SK-N-MC (cell line): ENCODE results near the gene PAK4.
"Not testable (repeated sequence)": the region's sequence is repeated elsewhere in the genome, so short reads cannot be mapped to it uniquely, and the experiment has no call there.

ENCODE experiments used
- DNase-seq: peaks from one replicate; pipeline ENCODE4 v3.0.0-alpha.2; 2011; ENCODE audit warnings: low read depth, low spot score
- H3K27ac ChIP-seq: fragments of 200-600 bp; sonication (generic); 2 replicates; pipeline ENCODE4 v1.5.1; 2016; ENCODE audit warnings: mixed run types
- H3K36me3 ChIP-seq: fragments of 200-600 bp; sonication (generic); 2 replicates; pipeline ENCODE4 v1.6.1; 2017; ENCODE audit warnings: antibody characterized with exemption, low read length, mixed read lengths; ENCODE audit not compliant: insufficient read depth
- H3K4me3 ChIP-seq: fragments of 200-600 bp; sonication (generic); 2 replicates; pipeline ENCODE4 v1.5.1; 2016
- H3K9ac ChIP-seq: fragments of 200-600 bp; sonication (generic); 2 replicates; pipeline ENCODE4 v1.8.0; 2017; ENCODE audit warnings: mixed run types, mixed read lengths; ENCODE audit not compliant: insufficient read length
- H3K9me3 ChIP-seq: fragments of 200-600 bp; sonication (generic); 2 replicates; pipeline ENCODE4 v1.6.1; 2017; ENCODE audit warnings: low read depth, mild to moderate bottlenecking, antibody characterized with exemption, low read length, moderate library complexity, mixed read lengths
- EZH2 ChIP-seq: fragments of 200-600 bp; sonication (generic); IDR thresholded peaks from one replicate; pipeline ENCODE4 v1.6.1; 2017; ENCODE audit warnings: antibody characterized with exemption
- FOXP2 ChIP-seq: optimal IDR thresholded peaks from 2 replicates; pipeline ENCODE3; 2011; ENCODE audit warnings: mild to moderate bottlenecking, moderate library complexity; ENCODE audit not compliant: insufficient read depth; ENCODE audit errors: extremely low read length, control extremely low read depth
- POLR2AphosphoS5 ChIP-seq: IDR thresholded peaks from 2 replicates; pipeline ENCODE4 v1.6.1; 2012; ENCODE audit warnings: mild to moderate bottlenecking, low read depth, low read length, borderline replicate concordance

PAK4 gene

DNA sequence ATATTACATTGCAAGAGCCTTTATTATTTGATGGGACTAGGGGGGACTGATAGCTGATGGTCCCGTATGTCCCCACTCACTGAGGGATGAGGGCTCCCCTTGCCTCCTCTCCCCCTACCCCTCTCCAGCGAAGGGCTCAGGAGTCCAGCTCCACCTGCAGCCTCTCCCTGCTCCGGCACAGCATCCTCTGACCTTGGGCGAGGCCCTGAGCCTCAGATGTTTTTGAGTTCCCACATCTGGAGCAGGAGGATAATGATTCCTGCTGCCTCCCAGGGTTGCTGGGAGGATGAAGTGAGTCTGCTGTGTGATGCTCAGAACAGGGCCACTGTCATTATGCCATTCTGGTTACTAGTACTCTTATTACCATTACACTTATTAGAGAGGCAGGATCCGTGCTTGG is 15.0 kb downstream of the PAK4 start:
- no peak overlapping the region for H3K4me3 ChIP-seq
- H3K27ac ChIP-seq = no peak overlapping the region
- H3K36me3 ChIP-seq = no peaks in the 10 kb centered on the region
- TF ChIP-seq EZH2 (no peak), FOXP2 (no peak), POLR2AphosphoS5 (no peak)
- no peaks in the 10 kb centered on the region for H3K9me3 ChIP-seq
- no peak overlapping the region for H3K9ac ChIP-seq
- no peak for DNase-seq

DNA sequence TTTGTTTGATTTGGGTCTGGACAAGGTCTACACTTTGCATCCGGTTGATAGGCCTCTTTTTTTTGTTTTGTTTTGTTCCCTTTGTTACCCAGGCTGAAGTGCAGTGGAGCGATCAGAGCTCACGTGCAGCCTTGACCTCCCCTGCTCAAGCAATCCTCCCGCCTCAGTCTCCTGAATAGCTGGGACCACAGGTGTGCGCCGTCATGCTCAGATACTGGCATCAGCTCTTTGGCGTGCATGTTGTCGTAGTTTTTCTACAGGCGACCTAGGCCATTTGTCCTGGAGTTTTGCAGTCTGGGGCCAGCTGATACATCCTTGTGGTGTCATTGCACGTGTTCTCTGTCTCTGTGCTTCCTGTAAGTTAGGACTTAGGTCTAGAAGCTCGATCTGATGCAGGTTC is 16.3 kb downstream of the PAK4 start:
- DNase-seq = no peak
- H3K9me3 ChIP-seq = no peaks in the 10 kb centered on the region
- no peaks in the 10 kb centered on the region for H3K36me3 ChIP-seq
- no peak overlapping the region for H3K4me3 ChIP-seq
- H3K27ac ChIP-seq = no peak overlapping the region
- no peak overlapping the region for H3K9ac ChIP-seq
- TF ChIP-seq POLR2AphosphoS5 = no peak
- no peak for TF ChIP-seq FOXP2
- TF ChIP-seq EZH2 = no peak

DNA sequence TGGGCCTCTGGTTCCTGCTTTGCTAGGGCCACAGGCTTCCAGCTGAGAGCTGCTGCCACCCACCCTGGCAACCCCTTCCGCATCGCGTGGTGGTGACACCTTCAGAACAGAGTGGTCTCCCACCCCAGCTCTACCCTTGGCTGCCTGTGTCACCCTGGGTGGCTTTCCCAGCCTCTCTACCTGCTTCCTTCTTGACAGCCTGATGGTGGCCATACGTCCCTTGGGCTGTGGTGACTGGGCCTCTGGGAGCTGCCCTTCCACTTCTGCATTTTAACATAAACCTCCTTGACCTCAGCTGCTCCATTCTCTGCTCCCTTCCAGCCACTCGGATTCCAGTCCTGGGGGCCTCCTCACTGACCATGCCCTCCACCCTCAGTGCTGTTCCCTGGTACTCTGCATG is 17.0 kb downstream of the PAK4 start:
- Histone ChIP-seq H3K9me3 (no peaks in the 10 kb centered on the region), H3K36me3 (no peaks in the 10 kb centered on the region), H3K9ac (no peak overlapping the region), H3K27ac (no peak overlapping the region), H3K4me3 (no peak overlapping the region)
- no peak for TF ChIP-seq FOXP2
- no peak for TF ChIP-seq POLR2AphosphoS5
- TF ChIP-seq EZH2 = no peak
- no peak for DNase-seq

DNA sequence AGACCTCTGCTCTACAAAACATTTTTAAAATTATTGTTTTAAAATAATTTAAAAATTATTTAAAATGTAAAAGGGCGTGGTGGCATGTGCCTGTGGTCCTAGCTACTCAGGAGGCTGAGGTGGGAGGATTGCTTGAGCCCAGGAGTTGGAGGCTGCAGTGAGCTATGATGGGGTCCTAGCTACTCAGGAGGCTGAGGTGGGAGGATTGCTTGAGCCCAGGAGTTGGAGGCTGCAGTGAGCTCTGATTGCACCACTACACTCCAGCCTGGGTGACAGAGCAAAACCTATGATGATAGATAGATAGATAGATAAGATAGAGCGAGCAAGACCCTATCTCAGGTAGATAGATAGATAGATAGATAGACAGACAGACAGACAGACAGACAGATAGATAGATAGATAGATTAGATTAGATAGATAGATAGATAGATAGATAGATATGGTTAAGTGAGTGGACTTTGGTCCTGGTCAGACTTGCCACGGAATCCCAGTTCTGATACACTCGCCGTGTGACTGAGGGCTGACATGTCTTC is 18.2 kb downstream of the PAK4 start:
- not testable (repeated sequence) for H3K27ac ChIP-seq, H3K4me3 ChIP-seq, H3K36me3 ChIP-seq, DNase-seq, H3K9ac ChIP-seq, H3K9me3 ChIP-seq

DNA sequence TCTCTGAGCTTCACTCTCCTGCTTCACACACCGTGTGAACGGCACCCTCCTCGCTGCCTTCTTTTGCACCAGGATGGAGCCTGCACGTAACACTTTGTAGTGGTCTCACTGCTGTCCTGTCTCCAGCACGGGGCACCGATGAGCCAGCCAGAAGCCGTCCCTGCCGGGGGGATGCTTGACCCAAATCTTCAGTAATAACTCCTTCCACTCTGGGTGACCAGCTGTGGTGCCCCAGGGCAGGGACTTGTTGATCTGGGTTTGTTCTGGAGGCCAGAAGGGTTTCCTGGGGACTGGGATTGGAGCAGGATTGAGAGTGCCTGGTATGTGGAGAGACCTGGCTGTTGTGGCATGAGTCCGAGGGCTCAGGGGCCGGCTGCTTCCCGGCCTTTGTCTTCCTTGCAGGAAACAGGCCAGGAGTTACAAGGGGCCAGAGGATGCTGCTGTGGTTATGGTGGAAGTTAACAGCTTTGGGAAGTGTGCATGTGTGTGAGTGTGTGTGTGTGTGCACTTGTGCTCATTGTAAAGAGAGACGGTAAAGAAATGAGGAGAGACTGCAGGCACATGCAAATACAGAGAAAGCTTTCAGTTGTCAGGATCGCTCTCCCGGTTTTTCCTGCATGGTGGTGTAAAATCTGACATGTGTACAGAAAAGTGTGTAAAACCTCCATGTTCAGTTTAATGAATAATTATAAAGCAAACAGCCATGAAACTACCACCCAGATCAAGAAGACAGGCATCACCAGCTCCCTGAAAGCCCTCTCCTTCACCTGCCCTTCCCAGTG is 18.9 kb downstream of the PAK4 start:
- H3K36me3 ChIP-seq = peaks cover 6% of the 10 kb centered on the region; the same call in 1 of the 2 replicates
- peaks cover 2% of the 10 kb centered on the region; the same call in 1 of the 2 replicates for H3K9me3 ChIP-seq
- no peak for DNase-seq
- TF ChIP-seq POLR2AphosphoS5 = no peak
- no peak for TF ChIP-seq EZH2
- no peak for TF ChIP-seq FOXP2
- no peak overlapping the region for H3K27ac ChIP-seq
- H3K9ac ChIP-seq = no peak overlapping the region
- no peak overlapping the region for H3K4me3 ChIP-seq

DNA sequence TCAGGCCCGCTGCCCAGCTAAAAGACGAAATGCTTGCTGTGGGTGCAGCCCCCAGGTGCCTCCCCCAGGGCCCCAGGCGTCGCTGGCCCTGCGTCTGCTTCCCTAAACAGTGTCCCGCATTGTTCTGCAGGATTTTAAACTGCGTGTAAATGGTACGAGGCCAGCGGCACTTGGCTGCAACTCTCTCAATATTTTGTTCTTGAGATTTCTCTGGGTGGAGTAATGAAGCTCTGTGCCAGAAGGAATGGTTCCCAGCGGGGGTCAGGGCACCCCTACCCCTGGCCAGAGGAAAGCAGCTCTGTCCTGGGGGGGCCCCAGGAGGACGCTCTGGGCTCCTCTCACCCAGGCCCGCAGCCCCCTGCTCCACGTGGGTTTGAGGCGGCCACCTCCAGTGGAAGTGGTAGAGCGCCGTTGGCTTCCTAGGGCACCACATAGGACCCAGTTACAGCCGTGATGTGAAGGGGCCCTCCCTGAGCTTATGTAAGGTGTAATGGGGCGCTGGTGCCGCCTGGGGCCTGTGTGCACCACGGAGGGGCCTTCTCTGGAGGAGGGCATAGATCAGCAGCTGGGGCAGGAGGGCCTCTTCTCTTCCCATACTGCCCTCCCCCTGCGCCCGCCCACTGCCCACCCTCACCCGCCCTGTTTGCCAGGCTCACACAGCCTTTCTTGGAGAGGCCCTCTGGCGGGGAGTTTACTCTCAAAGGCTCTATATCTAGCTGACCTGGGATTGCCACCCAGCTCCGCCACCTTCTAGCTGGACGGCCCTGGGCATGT is 19.8 kb downstream of the PAK4 start:
- H3K36me3 ChIP-seq = peaks cover 6% of the 10 kb centered on the region; the same call in 1 of the 2 replicates
- peaks cover 2% of the 10 kb centered on the region; the same call in 1 of the 2 replicates for H3K9me3 ChIP-seq
- H3K27ac ChIP-seq = no peak overlapping the region
- H3K9ac ChIP-seq = no peak overlapping the region
- DNase-seq = no peak
- TF ChIP-seq POLR2AphosphoS5 = no peak
- no peak for TF ChIP-seq FOXP2
- TF ChIP-seq EZH2 = no peak
- H3K4me3 ChIP-seq = no peak overlapping the region

DNA sequence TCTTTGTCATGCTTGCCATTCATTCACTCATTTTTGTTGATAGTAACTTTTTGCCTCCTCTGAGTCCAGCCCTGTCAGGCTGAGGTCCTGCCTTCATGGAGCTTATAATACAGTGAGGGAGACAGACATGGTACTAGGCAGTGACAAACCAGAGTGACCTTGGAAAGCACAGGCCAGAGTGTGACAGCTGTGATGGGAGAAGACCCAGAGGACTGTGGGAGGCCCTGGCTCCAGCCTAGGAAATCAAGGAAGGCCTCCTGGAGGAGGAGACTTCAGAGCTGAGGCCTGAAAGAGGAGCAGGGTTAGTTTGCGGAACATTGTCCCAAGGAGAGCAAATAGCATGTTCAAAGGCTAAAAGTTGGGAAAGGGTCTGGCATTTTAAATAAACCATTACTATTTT is 20.5 kb downstream of the PAK4 start:
- H3K27ac ChIP-seq = no peak overlapping the region
- peaks cover 2% of the 10 kb centered on the region; the same call in 1 of the 2 replicates for H3K9me3 ChIP-seq
- no peak for TF ChIP-seq FOXP2
- no peak for TF ChIP-seq POLR2AphosphoS5
- no peak for TF ChIP-seq EZH2
- no peak overlapping the region for H3K9ac ChIP-seq
- no peak for DNase-seq
- H3K36me3 ChIP-seq = peaks cover 6% of the 10 kb centered on the region; the same call in 1 of the 2 replicates
- no peak overlapping the region for H3K4me3 ChIP-seq

DNA sequence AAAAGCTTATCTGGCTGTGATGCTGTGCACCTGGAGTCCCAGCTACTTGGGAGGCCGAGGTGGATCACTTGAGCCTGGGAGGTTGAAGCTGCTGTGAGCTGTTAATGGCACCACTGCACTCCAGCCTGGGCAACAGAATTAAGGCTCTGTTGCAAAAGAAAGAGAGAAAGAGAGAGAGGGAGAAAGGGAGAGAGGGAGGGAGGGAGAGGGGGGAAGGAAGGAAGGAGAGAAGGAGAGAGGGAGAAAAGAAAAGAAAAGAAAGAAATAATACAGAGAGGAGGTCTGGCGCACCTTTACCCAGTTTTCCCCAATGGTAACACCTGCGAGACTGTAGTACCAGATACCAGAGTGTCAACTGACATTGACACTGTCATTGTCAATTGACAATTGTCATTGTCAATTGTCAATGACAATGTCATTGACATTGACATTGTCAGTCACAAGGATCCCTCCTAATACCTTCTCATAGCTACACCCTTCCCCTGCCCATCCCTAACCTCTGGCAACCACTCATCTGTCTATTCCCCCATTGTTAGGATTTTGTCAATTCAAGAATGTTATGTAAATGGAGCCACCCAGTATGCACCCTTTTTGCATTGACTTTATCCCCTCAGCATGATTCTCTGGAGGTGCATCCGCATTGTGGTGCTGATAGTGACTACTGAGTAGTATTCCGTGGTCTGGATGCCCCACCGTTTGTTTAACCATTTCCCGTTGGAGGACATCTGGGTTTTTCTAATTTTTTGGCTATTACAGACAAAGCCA is 21.3 kb downstream of the PAK4 start:
- no peak overlapping the region for H3K27ac ChIP-seq
- no peak for DNase-seq
- H3K4me3 ChIP-seq = no peak overlapping the region
- no peak overlapping the region for H3K9ac ChIP-seq
- peaks cover 6% of the 10 kb centered on the region; the same call in 1 of the 2 replicates for H3K36me3 ChIP-seq
- TF ChIP-seq EZH2 = no peak
- no peak for TF ChIP-seq FOXP2
- no peak for TF ChIP-seq POLR2AphosphoS5
- H3K9me3 ChIP-seq = peaks cover 2% of the 10 kb centered on the region; the same call in 1 of the 2 replicates
